CD4-positive, alpha-beta T cell treated with Interleukin-1 beta for 1 hour (primary cell): ENCODE data around the gene APOBR.
"Not testable (repeated sequence)": the region's sequence is repeated elsewhere in the genome, so short reads cannot be mapped to it uniquely, and the experiment has no call there.

ENCODE experiments used
- DNase-seq, 2 donors: peaks; one replicate each; pipeline ENCODE4 v3.0.0-alpha.2; 2020 to 2022

The APOBR gene

DNA sequence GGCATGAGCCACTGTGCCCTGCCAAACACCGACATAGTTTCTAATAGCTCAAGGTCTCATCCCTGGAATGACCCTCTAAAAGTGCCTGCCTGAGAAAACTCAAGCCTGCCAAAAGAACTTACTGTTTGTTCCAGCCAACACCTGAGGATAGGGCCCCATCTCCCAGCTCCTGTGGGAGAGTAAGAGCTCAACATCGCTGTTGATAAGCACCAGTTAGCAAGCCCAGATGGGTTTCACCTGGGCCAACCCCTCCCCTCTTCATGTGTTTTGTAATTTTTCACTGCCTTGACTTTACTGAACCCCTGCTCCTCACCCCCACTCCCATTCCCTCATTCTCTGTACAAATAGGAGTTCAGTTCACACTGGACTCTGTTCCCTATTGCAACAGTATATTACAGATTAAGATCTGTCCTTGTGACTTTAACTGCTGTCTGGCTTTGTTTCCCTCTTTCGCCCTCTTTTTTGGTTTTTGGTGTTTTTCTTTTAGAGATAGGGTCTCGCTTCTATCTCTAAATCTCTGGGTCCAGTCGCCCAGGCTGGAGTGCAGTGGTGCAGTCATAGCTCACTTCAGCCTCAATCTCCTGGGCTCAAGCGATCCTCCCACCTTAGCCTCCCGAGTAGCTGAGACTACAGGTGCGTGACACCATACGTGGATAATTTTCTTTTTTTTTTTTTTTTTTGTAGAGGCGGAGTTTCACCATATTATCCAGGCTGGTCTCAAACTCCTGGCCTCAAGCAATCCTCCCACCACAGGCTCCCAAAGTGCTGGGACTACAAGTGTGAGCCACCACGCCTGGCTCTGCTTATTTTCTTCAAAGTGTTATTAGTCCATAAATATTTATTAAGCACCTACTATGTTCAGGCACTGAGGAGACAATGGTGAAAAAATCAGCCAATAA, 32.0 kb downstream of the APOBR start:
- DNase-seq: no peak

DNA sequence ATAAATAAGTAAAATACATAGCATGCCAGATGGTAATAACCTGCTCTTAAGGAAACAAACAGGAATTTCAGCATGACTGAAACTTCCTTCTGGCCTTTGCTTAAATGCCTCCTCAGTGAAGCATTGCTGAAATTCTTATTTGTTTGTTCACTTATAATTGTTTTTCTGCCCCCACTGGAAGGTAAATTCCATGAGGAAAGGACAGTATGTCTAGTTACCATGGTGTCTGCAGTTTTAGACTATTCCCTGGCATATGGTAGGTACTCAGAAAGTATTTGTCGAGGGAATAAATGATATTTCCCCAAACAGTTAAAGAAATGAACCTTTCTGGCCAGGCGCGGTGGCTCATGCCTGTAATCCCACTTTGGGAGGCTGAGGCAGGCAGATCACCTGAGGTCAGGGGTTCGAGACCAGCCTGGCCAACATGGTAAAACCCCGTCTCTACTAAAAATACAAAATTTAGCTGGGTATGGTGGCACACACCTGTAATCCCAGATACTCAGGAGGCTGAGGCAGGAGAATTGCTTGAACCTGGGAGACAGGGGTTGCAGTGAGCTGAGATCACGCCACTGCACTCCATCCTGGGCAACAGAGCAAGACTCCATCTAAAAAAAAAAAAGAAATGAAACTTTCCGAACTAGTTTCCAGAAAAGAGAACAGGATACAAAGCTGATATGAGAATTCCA, 32.8 kb downstream of the APOBR start:
- DNase-seq: not testable (repeated sequence)

DNA sequence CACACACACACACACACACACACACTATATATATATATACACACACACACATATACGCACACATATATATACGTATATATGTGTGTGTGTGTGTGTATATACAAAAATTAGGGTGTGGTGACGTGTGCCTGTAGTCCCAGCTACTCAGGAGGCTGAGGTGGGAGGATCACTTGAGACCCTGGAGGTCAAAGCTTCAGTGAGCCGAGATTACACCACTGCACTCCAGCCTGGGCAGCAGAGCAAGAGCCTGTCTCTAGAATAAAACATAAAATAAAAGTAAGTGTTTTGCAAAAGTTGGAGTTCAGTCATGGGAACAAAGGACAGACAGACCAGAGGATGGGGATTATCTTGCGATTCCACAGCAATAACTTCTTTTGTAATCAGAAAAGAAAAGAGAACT, 33.5 kb downstream of the APOBR start:
- no peak for DNase-seq

DNA sequence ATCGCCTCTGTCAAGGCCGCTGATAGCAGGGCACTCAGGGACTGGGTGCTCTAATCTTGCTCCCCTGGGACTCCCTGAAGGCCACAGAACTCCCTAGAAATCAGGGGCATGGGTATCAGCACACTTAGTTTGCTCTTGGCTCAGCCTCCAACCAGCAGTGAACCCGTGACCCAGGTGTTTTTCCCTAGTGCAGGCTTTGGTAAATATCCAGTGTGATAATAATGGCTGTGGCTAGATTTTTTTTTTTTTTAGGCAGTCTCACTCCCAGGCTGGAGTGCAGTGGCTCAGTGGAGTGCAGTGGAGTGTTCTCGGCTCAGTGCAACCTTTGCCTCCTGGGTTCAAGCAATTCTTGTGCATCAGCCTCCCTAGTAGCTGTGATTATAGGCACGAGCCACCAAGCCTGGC, 34.0 kb downstream of the APOBR start:
- no peak for DNase-seq

DNA sequence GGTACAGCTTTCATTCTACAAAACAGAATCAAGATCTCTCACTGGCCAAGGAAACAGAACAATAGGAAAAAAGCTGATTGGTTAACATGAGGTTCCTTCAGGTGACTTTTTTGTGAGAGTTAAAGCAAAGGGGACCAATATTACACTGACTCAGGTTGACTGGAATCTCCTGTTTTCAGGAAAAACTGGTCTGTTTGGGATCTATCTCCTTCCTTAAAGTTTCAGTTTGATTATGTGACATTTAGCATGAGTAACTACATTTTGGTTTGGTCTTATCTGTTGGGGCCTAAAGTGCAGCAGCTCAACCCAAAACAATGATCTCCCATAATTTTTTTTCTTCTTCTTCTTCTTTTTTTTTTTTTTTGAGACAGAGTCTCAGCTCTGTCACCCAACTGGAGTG, 34.7 kb downstream of the APOBR start:
- no peak for DNase-seq

DNA sequence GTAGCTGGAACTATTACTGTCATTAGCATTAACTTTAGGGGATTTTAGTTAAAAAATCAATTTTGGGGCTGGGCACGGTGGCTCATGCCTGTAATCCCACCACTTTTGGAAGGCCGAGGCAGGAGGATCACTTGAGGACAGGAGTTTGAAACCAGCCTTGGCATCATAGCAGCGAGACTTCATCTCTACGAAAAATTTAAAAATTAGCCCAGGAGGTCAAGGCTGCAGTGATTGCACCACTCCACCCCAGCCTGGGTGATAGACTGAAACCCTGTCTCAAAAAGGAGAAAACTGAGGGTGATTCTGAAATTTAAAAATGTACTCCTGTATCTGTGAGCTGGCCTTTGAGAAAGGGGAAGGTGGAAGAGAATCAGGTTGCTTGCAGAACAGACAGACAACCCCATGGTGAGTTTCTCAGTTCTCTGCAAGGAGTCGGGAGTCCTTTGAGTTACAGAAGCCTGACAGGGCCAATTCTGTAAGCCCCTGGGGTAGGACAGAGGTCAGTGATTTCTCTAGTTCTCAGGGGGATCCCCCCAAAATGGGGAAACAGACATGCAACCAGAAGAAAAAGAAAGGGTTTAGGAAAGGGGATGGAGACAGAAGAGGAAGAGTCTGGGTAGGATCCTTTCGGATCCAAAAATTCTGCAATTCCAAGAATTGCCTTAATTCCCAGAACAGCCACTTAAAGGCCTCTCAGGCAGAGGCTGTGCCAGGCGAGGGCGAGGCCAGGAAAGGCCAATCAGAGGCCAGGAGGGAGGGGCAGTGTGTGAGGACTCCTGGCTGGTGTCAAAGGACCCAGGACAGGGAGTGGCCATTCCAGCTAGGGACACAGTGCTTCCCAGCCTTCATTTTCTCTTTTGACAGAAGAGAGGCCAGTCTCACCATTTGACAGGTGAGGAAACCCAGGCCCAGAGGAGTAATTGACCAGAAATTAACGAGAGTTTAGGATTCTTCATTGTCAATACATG, 37.6 kb downstream of the APOBR start:
- no peak for DNase-seq

DNA sequence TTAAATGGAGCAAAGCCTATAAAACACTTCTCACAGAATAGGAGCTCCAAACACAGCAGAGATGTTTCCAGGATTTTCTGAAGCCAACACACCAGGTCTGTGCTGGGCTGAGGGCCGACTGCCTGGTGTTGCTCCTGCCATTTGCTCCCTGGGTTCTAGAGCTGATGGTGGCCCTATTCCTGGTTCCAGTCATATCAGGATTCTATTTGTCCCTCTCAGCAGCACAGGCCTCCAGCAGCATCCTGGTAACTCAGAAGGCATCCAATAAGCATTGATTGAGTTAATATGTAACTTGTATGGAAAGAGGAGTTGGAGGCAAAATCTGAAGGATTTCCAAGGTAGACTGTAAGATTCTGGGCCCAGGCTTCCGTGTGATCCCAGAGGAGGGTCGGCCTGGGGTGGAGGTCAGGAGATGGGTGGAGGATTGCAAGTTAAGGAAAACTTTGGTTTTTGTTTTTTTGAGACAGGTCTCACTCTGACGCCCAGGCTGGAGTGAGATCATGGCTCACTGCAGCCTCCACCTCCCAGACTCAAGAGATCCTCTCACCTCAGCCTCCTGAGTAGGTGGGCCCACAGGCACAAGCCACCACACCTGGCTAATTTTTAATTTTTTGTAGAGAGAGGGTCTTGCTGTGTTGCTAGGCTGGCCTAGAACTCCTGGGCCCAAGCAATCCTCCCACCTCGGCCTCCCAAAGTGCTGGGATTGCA, 38.7 kb downstream of the APOBR start:
- DNase-seq: no peak

DNA sequence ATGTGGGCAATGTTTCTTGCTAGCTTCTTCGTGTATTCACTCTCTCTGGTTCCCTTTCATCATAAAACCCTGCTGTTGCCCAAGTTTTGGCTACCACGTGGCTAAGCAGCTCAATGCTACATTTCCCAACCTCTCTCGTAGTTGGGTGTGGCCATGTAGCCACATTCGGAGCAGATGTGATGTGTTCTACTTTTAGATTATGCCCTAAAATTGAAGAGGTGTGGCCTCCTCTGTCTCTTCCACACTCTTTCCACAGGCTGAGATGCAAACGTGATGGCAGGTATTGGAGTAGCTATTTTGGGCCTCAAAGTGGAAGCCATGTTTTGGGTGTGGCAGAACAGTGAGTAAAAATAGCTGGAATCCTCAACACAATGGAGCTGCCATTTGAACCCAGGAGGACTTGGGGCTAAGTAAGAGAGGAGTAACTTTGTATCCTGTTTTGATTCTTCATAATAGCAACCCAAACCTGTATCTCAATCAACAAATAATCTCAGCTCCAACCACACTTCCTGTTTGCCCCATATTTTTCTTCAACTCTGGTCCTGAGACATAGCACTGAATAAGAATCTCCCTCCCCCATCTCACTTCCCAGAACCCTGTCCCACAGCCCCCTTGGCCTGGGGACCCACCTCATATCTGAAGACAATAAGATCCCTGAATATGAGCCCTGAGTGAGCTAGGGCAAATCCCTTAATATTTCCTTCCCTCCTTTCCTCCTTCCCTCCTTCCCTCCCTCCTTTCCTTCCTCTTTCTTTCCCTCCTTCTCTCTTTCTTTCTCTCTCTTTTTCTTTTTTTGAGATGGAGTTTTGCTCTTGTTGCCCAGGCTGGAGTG, 40.3 kb downstream of the APOBR start:
- DNase-seq: peak; percentile 28 to 68

DNA sequence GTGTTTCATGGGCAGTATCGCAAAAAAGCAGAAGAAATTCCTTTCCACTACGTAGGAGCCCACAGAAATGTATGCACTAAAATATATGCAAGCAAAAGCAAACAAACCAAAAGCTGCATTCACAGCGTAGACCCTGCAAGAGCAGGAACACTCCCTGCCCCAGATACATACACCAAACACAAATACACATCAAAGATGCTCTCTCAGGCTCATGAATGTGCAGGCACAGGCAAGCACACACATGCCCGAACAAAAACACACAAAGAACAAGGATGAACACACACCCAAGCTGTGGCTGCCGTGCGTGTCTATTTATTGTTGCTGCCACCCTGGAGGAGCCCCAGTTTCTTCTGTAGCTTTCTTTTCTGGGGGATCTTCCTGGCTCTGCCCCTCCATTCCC, 42.6 kb downstream of the APOBR start:
- DNase-seq: no peak

DNA sequence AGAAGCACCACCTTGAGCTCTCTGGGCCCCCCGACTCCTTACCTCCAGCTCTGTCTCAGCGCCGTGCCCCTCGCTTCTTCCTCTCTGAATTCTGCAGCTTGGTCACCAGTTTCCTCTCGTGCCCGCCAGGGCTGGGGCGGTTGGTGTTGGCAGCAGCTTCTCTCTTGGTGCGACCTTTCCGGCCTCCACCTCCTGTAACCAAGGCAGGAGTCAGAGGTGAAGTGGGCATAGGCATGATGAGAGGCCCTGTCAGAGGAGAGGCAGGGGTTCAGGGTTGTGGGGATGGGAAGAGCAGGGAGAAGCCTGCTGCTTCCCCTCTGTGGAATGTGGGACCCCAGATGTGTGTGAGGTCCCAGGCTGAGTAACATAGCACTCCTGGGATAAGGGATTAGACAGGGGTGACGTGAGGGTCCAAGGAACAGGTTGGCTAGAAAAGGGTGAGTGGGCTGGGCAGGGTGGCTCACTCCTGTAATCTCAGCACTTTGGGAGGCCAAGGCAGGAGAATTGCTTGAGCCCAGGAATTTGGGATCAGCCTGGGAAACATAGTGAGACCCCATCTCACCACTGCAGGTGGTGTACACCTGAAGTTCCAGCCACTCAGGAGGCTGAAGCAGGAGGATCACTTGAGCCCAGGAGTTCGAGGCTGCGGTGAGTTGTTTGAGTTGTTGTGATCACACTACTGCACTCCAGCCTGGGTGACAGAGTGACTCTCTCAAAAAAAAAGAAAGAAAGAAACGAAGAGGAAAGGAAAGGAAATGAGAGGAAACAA, 43.7 kb downstream of the APOBR start:
- no peak for DNase-seq

DNA sequence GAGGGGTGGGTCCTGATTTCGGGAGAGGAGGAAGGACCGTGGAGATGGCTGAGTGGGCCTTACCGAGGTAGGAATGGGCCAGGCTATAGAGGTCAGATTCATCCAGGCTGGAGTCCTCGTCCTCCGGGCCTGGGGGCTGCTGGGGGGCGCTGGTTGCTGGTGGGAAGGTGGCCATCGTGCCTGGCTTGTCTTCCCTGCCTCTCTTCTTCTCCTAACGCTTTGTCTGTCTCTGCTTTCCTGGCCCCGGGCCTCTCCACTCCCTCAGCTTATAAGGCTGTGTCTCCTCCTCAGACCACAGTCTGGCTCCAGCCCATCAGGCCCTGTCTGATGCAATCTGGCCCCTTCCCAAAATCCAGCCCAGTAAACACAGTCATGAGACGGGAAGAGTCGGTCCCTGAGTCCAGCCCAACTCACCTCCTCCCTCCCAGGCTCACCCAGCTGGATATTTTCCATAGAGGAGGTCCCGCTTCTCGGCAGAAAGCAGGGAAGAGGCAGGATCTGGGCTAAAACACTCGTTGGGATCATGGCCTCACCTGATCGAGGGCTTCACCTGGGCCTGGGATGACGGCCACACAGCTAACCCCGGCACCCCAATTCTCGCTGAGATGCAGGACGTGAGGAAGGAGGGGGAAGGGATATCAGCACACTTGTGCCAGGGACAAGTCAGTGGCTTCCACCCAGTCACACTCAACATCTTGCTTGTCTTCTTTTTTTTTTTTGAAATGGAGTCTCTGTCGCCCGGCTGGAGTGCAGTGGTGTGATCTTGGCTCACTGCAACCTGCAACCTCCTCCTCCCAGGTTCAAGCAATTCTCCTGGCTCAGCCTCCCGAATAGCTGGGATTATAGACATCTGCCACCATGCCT, 44.5 kb downstream of the APOBR start, which contains the start of gene NUPR1:
Gene NUPR1 (minus strand): TSS at position 242 of the 864 bp plus-strand sequence. CDS start 67 bp downstream, at position 175.
- no peak for DNase-seq

DNA sequence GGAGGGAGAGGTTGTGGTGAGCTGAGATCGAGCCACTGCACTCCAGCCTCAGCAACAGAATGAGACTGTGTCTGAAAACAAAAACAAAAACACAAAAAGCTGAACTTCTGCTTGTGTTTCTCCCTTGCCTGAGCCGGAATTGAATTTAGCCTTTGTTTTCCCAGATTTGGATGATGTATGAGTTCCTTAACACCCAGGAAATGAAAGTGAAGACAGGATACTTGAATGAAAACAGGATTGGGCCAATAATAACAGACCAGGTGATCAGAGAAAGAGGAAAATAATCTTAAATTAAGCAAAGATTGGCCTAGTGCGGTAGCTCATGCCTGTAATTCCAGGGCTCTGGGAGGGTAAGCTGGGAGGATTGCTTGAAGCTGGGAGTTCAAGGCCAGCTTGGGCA, 45.9 kb downstream of the APOBR start:
- no peak for DNase-seq

DNA sequence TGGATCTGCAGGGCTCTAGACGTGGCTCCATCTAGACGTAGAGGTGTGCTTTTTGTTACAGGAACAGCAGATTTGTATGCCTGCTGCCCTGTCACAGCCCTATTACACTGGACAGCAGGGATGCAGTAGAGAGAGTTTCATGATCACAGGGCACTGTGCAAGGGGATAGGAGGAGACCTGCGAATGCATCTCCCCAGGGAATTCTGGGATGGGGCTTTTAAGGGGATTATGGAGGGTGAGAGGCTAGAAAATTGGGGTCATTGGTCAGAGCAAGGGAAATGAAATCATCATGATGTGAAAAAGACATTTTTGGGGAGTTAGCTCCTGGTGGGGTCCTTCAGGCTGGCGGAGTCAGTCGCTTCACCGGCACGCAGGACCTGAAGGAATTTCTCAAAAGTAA, 48.2 kb downstream of the APOBR start:
- no peak for DNase-seq

DNA sequence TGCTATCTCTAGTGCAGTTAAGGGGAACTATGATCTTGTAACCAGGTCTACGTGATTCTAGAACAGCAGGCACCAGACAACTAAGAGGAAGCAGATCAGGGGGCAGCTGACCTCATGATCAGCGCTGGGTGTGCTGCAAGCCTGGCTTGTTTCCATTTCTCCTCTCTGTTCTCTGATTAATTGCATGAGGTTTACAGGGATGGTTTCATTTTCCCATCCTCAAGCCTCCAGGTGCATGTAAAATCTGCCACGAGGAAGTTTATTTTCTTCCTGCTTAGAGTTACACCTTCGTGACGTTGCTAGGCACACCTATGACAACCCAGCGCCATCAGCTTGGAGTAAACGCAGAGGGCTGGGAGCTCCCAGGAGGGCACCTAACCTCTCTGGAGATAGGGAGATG, 48.6 kb downstream of the APOBR start:
- peak; percentile 8 to 42 for DNase-seq

DNA sequence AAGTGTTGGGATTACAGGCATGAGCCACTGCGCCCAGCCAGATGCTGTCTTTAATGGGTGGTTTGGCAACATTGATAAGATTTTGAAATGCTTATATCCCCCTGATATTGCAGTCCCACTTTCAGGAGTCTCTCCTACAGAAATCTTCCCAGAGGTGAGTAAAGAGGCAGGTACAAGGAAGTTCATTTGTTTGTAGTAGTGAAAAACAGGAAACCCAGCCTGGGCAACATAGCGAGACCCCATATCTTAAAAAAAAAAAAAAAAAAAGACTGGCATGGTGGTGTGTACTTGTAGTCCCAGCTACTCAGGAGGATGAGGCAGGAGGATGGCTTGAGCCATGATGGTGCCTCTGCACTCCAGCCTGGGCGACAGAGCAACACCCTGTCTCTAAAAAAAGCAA, 50.6 kb downstream of the APOBR start:
- DNase-seq: no peak

DNA sequence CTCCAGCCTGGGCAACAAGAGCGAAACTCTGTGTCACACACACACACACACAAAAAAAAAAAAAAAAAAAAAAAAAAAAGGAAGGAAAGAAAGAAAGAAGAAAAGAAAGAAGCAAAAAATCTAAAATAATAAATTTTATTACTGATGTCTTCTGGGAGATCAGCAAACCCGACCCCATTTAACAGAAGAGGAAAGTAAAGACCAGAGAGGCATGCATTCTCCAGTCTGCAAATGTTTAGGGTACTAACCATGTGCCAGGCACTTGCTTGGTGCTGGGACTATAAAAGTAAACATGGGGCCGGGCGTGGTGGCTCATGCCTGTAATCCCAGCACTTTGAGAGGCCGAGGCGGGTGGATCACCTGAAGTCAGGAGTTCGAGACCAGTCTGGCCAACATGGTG, 51.5 kb downstream of the APOBR start:
- not testable (repeated sequence) for DNase-seq

DNA sequence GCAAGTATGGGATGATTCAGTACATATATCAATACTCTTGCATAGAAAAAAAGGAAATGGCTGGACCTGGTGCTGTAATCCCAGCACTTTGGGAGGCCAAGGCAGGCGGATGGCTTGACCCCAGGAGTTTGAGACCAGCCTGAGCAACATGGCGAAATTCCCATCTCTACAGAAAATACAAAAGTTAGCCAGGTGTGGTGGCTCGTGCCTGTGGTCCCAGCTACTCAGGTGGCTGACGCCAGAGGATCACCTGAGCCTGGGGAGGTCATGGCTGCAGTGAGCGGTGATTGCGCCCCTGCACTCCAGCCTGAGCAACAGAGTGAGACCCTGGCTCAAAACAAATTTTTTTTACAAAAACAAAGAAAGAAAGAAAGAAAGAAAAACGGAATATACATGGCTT, 52.2 kb downstream of the APOBR start:
- no peak for DNase-seq

DNA sequence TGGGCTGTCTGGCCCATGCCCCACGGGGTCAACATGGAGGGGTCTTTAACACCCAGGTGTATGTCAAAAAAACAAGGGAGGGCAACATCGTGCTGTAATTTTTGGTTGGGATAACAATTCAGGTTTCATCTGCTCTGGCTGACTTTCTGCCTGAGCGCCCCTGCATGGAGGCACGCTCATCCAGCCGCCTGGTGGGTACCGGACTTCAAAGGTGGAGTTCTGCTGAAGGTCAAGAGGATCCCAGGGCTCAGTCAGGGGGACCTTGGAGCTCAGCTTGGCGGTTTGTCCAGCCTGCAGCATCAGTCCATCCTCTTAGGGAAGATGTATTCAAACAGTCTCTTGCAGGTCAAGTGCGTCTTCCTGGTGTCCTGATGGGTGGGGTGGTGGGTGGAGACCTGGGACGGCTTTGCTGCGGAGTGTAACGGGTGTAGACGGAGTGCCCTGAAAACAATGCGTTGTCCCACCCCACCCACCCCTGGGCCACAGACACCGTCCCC, 53.9 kb downstream of the APOBR start:
- DNase-seq: no peak
